NK-92 (cell line): ENCODE results near the gene GAGE12E.
"Not testable (repeated sequence)": the region's sequence is repeated elsewhere in the genome, so short reads cannot be mapped to it uniquely, and the experiment has no call there.

ENCODE experiments used
- DNase-seq: peaks from one replicate; lab custom pipeline; 2025; ENCODE audit not compliant: unreplicated experiment; lab: John Stamatoyannopoulos, UW

GAGE12E gene

GRCh38 chrX:49550989-49551388 lies at the start of gene GAGE12E:
TSS of gene GAGE12E (plus strand) at chrX:49551289. CDS start at chrX:49552444, 1,155 bp downstream.
- DNase-seq = not testable (repeated sequence)

DNA sequence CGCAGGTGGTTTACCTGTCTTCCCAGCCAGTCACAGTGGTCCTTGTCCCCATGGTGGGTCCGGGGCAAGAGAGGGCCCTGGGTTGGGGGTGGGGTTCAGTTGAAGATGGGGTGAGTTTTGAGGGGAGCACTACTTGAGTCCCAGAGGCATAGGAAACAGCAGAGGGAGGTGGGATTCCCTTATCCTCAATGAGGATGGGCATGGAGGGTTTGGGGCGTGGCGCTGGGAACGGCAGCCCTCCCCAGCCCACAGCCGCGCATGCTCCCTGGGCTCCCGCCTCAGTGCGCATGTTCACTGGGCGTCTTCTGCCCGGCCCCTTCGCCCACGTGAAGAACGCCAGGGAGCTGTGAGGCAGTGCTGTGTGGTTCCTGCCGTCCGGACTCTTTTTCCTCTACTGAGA lies 19.2 kb upstream of the GAGE12E start, which contains the start of gene GAGE12C:
Gene GAGE12C, plus strand, starts transcription at position 301 of the 400 bp plus-strand sequence. CDS start 1,155 bp downstream, outside the sequence.
- DNase-seq = not testable (repeated sequence)

- DNase-seq = not testable (repeated sequence)
Observed at GRCh38 chrX:49541433-49541832, 9.7 kb upstream of the GAGE12E start, which contains the start of gene GAGE12D. TSS of gene GAGE12D (plus strand) at chrX:49541733. CDS start at chrX:49542888, 1,155 bp downstream.

- not testable (repeated sequence) for DNase-seq
Observed at GRCh38 chrX:49560542-49560941, 9.5 kb downstream of the GAGE12E start, which contains the start of gene GAGE12F. TSS of gene GAGE12F (plus strand) at chrX:49560842. CDS start at chrX:49561997, 1,155 bp downstream.

- not testable (repeated sequence) for DNase-seq
Observed at GRCh38 chrX:49568728-49569127, 17.6 kb downstream of the GAGE12E start.

- not testable (repeated sequence) for DNase-seq
Observed at GRCh38 chrX:49569152-49569551, 18.1 kb downstream of the GAGE12E start.

- not testable (repeated sequence) for DNase-seq
Observed at GRCh38 chrX:49570100-49570499, 19.0 kb downstream of the GAGE12E start, which contains the start of gene GAGE12G. TSS of gene GAGE12G (plus strand) at chrX:49570400. CDS start at chrX:49571555, 1,155 bp downstream.

DNA sequence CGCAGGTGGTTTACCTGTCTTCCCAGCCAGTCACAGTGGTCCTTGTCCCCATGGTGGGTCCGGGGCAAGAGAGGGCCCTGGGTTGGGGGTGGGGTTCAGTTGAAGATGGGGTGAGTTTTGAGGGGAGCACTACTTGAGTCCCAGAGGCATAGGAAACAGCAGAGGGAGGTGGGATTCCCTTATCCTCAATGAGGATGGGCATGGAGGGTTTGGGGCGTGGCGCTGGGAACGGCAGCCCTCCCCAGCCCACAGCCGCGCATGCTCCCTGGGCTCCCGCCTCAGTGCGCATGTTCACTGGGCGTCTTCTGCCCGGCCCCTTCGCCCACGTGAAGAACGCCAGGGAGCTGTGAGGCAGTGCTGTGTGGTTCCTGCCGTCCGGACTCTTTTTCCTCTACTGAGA lies 28.6 kb downstream of the GAGE12E start, which contains the start of gene GAGE12H:
Gene GAGE12H, plus strand, starts transcription at position 301 of the 400 bp plus-strand sequence. CDS start 1,155 bp downstream, outside the sequence.
- not testable (repeated sequence) for DNase-seq

DNA sequence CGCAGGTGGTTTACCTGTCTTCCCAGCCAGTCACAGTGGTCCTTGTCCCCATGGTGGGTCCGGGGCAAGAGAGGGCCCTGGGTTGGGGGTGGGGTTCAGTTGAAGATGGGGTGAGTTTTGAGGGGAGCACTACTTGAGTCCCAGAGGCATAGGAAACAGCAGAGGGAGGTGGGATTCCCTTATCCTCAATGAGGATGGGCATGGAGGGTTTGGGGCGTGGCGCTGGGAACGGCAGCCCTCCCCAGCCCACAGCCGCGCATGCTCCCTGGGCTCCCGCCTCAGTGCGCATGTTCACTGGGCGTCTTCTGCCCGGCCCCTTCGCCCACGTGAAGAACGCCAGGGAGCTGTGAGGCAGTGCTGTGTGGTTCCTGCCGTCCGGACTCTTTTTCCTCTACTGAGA lies 38.1 kb downstream of the GAGE12E start, which contains the start of gene GAGE2A:
Gene GAGE2A, plus strand, starts transcription at position 301 of the 400 bp plus-strand sequence. CDS start 1,155 bp downstream, outside the sequence.
- DNase-seq = not testable (repeated sequence)

GRCh38 chrX:49589769-49590478 lies 38.8 kb downstream of the GAGE12E start:
- DNase-seq = not testable (repeated sequence)

DNA sequence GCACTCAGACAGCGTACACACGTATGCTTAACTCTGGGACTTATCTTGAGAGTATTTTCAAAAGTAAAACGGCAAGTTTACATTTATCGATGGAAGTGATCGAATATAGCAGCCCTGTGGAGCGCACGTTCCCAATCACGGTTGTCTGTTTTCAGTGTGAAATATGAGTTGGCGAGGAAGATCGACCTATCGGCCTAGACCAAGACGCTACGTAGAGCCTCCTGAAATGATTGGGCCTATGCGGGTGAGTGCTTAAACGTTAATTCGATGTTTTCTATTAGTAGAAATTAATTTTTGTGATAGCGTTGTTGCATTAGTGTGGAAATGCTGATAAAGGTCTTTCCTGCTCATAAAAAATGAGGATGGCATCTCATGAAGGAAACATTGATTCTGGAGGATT lies 39.4 kb downstream of the GAGE12E start:
- not testable (repeated sequence) for DNase-seq

- DNase-seq = not testable (repeated sequence)
Observed at GRCh38 chrX:49598720-49599119, 47.6 kb downstream of the GAGE12E start, which contains the start of gene GAGE1. TSS of gene GAGE1 (plus strand) at chrX:49599020. CDS start at chrX:49600175, 1,155 bp downstream.
